Peyer's patch (tissue), 4 donors: Measurements from ENCODE around the gene ITPR1. TPM values are rescaled to one million over a fixed set of nuclear protein-coding genes. Genes with fewer than 3 reads are reported as not detected.

Experiments used
- DNase-seq, 3 donors: peaks; one replicate each; pipeline ENCODE4 v3.0.0-alpha.2; 2017 to 2019
- H3K27ac ChIP-seq, 4 donors: fragments of 200-600 bp; sonication (generic); one replicate each; pipeline ENCODE4 v1.5.1; 2016 to 2019
- H3K27me3 ChIP-seq, 2 donors: fragments of 200-600 bp; sonication (generic); one replicate each; pipeline ENCODE4 v1.5.1; 2019
- H3K36me3 ChIP-seq, 3 donors: fragments of 200-600 bp; sonication (generic); one replicate each; pipeline ENCODE4 v1.5.1; 2016 to 2019
- H3K4me1 ChIP-seq, 4 donors: fragments of 200-600 bp; sonication (generic); one replicate each; pipeline ENCODE4 v1.5.1; 2016 to 2019
- H3K4me3 ChIP-seq, 4 donors: fragments of 200-600 bp; sonication (generic); 1 replicate in 3 of 4; 2 replicates in 1 of 4; pipeline ENCODE4 v1.5.1; 2016 to 2019; ENCODE audit warnings: mild to moderate bottlenecking in 1 of 4
- H3K9me3 ChIP-seq, 4 donors: fragments of 200-600 bp; sonication (generic); one replicate each; pipeline ENCODE4 v1.5.1; 2016 to 2019; ENCODE audit warnings: mild to moderate bottlenecking in 1 of 4
- POLR2A ChIP-seq, 2 donors: fragments of 450-650 bp; IDR thresholded peaks; one replicate each; pipeline ENCODE4 v1.5.1; 2017; ENCODE audit warnings: antibody characterized with exemption in 2 of 2, mild to moderate bottlenecking in 2 of 2, moderate library complexity in 2 of 2
- total RNA-seq, 4 donors: library from RNA; depleted of rRNA; stranded (reverse); fragments of >200 nt; gene quantifications; one replicate each; pipeline ENCODE4 v1.1.0, GENCODE V29; 2016
- TF ChIP-seq, protein P1 (sequence below), 6 experiments: fragments of 450-650 bp in 4 of 6; fragments of 200-600 bp in 2 of 6; sonication (generic) in 1 of 6; IDR thresholded peaks; one replicate each; pipeline ENCODE4 v1.5.1; 2017 to 2019; ENCODE audit warnings: antibody characterized with exemption in 6 of 6, mild to moderate bottlenecking in 3 of 6, moderate library complexity in 1 of 6

The ITPR1 gene
- total RNA-seq, 4 donors from 2014 or later: 13.3 to 142 (median 22.7) TPM

DNA sequence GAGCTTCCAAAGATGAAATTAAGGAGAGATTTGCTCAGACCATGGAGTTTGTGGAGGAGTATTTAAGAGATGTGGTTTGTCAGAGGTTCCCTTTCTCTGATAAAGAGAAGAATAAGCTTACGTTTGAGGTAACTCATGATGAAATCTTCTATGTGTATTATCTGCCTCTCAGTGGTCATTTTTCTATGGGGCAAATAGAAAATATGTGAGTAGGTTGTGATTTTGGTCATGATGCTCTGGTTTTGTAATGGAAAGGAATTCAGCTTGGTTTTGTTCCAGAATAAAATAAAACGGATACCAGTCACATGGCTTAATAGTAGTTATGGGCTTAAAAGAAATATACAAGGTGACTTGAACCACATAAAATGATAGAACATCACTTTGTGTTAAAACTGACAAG lies 181.1 kb downstream of the ITPR1 start:
- no peaks in the 10 kb centered on the region for H3K4me1 ChIP-seq
- peaks cover 0 to 31% (median 0%) of the 10 kb centered on the region in 3 donors for H3K36me3 ChIP-seq
- no peak overlapping the region for H3K4me3 ChIP-seq
- no peaks in the 10 kb centered on the region for H3K27me3 ChIP-seq
- DNase-seq: no peak
- no peak overlapping the region for H3K27ac ChIP-seq
- TF ChIP-seq POLR2A (IDR thresholded peaks at IDR 0.05): no peak
- TF ChIP-seq, protein P1, sequence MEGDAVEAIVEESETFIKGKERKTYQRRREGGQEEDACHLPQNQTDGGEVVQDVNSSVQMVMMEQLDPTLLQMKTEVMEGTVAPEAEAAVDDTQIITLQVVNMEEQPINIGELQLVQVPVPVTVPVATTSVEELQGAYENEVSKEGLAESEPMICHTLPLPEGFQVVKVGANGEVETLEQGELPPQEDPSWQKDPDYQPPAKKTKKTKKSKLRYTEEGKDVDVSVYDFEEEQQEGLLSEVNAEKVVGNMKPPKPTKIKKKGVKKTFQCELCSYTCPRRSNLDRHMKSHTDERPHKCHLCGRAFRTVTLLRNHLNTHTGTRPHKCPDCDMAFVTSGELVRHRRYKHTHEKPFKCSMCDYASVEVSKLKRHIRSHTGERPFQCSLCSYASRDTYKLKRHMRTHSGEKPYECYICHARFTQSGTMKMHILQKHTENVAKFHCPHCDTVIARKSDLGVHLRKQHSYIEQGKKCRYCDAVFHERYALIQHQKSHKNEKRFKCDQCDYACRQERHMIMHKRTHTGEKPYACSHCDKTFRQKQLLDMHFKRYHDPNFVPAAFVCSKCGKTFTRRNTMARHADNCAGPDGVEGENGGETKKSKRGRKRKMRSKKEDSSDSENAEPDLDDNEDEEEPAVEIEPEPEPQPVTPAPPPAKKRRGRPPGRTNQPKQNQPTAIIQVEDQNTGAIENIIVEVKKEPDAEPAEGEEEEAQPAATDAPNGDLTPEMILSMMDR (IDR thresholded peaks at IDR 0.05): no peak
- no peaks in the 10 kb centered on the region for H3K9me3 ChIP-seq

DNA sequence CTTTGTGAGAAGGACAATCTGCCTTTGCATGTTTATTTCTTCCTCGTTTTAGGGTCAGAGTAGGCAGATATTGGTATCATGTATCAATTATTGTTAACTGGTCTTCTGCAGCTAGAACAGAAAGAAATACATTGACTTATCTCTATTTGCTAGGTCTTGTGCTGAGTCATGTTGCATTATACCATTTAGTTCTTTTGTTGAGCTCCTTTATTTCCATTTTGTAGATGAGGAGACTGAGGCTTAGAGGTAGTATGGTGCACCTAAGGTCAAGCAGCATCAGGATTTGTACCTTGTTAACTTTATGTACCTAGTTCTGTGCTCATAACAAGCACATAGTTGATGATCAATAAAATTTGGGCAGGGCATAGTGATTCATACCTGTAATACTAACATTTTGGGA lies 182.6 kb downstream of the ITPR1 start:
- no peak for TF ChIP-seq POLR2A (IDR thresholded peaks at IDR 0.05)
- TF ChIP-seq, protein P1 (IDR thresholded peaks at IDR 0.05): no peak
- Histone ChIP-seq H3K27me3 (no peaks in the 10 kb centered on the region), H3K9me3 (no peaks in the 10 kb centered on the region), H3K4me3 (no peak overlapping the region), H3K4me1 (no peaks in the 10 kb centered on the region), H3K36me3 (peaks cover 0 to 19% (median 0%) of the 10 kb centered on the region in 3 donors), H3K27ac (no peak overlapping the region)
- DNase-seq: no peak

DNA sequence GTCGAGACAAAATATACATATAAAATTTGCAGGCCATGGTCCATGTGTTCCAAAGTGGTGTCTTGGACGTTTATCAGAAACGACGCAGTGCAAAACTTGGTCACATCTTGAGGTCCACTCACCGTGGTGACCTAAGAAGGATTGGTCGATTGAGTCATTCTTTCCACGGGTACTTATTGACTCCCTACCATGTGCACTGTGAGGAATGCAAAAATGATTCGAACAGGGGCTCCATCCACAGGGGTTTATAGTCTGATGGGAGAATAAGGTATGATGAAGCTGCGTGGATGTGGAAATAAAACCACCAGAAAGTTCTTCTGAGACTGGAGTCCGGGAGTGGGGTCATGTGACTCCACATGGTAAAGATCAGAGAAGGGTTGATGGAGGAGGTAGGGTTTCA lies 185.2 kb downstream of the ITPR1 start:
- H3K36me3 ChIP-seq: peaks cover 0 to 3% (median 0%) of the 10 kb centered on the region in 3 donors
- no peak for DNase-seq
- H3K27ac ChIP-seq: no peak overlapping the region
- TF ChIP-seq, protein P1 (IDR thresholded peaks at IDR 0.05): no peak
- TF ChIP-seq POLR2A (IDR thresholded peaks at IDR 0.05): no peak
- no peaks in the 10 kb centered on the region for H3K27me3 ChIP-seq
- H3K4me1 ChIP-seq: no peaks in the 10 kb centered on the region
- H3K9me3 ChIP-seq: no peaks in the 10 kb centered on the region
- no peak overlapping the region for H3K4me3 ChIP-seq

DNA sequence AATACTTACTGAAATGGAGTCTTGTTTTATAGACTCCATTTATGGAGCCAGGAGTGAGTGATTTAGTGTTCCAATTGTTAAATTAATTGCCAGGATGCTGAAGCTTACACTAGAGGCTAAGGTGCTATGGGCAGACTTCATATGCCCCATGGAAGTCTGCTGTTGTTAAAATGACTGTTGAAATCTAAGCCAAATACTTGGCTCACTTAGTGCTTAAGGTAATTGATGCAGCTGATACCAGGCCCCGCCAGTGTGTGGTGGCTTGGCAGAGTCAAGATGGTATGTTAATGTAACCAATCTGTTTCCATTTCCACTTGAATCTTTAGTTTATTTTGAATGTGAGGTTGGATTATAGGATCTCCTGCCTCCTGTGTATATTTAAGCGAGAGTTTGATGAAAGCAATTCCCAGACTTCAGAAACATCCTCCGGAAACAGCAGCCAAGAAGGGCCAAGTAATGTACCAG lies 187.1 kb downstream of the ITPR1 start:
- DNase-seq: no peak
- no peaks in the 10 kb centered on the region for H3K9me3 ChIP-seq
- H3K27ac ChIP-seq: no peak overlapping the region
- no peak overlapping the region for H3K4me3 ChIP-seq
- no peaks in the 10 kb centered on the region for H3K4me1 ChIP-seq
- H3K27me3 ChIP-seq: no peaks in the 10 kb centered on the region
- peaks cover 0 to 20% (median 0%) of the 10 kb centered on the region in 3 donors for H3K36me3 ChIP-seq
- TF ChIP-seq POLR2A (IDR thresholded peaks at IDR 0.05): no peak
- TF ChIP-seq, protein P1 (IDR thresholded peaks at IDR 0.05): no peak

DNA sequence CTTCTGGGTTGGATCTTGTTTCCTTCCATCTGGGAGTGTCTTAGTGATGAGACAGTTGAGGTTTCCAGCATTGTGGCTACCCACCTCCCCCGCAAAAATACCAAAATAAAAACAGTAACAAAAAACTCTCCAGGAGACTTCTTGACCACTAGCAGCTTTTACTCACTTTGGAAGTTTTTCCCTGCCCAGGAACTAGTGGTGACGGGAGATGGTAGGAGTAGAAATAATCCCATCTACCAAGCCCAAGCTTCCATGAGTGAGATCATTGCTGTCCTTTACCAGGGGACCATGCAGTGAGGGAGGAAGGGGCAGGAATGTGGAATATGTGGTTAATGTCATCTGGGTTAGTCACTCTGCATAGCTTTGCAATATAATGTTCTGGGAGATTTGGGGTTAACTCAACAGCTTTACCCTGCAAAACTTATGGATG lies 187.7 kb downstream of the ITPR1 start:
- Histone ChIP-seq H3K4me1 (no peaks in the 10 kb centered on the region), H3K9me3 (no peaks in the 10 kb centered on the region), H3K27me3 (no peaks in the 10 kb centered on the region), H3K4me3 (no peak overlapping the region), H3K36me3 (peaks cover 0 to 25% (median 0%) of the 10 kb centered on the region in 3 donors), H3K27ac (peak overlapping the region in 1 of 4 donors; percentile 6)
- no peak for DNase-seq
- TF ChIP-seq POLR2A (IDR thresholded peaks at IDR 0.05): no peak
- TF ChIP-seq, protein P1 (IDR thresholded peaks at IDR 0.05): no peak

DNA sequence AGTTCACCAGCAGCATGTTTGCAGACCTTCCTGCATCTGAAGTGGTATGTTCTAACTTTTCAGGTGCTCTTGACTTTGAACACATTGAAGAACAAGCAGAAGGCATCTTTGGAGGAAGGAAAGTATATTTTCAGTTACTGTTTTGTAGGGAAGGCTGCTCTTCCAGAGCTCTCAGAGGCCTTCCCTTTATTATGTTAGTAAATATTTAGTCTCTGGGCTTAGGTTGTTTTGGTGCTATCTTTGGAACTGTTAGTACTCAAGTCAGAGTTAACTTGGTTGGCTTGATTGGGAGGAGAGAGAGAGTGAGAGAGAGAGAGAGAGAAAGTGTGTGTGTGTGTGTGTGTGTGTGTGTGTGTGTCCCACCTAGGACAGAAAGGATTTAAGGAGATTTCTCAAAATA lies 188.2 kb downstream of the ITPR1 start:
- Histone ChIP-seq H3K36me3 (peaks cover 0 to 28% (median 0%) of the 10 kb centered on the region in 3 donors), H3K27me3 (no peaks in the 10 kb centered on the region), H3K9me3 (no peaks in the 10 kb centered on the region), H3K4me3 (no peak overlapping the region), H3K4me1 (no peaks in the 10 kb centered on the region), H3K27ac (peak overlapping the region in 1 of 4 donors; percentile 6)
- no peak for DNase-seq
- TF ChIP-seq, protein P1 (IDR thresholded peaks at IDR 0.05): no peak
- TF ChIP-seq POLR2A (IDR thresholded peaks at IDR 0.05): no peak
